HG03135 (cell line): ENCODE results near the gene TBC1D14.
"Not testable (repeated sequence)": the region's sequence is repeated elsewhere in the genome, so short reads cannot be mapped to it uniquely, and the experiment has no call there.

Experiments used
- ATAC-seq: cut with Tn5 transposase; IDR thresholded peaks from one replicate; pipeline ENCODE4 v1.9.1; 2021; ENCODE audit warnings: mild to moderate bottlenecking, moderate library complexity; ENCODE audit not compliant: unreplicated experiment

Gene TBC1D14

DNA sequence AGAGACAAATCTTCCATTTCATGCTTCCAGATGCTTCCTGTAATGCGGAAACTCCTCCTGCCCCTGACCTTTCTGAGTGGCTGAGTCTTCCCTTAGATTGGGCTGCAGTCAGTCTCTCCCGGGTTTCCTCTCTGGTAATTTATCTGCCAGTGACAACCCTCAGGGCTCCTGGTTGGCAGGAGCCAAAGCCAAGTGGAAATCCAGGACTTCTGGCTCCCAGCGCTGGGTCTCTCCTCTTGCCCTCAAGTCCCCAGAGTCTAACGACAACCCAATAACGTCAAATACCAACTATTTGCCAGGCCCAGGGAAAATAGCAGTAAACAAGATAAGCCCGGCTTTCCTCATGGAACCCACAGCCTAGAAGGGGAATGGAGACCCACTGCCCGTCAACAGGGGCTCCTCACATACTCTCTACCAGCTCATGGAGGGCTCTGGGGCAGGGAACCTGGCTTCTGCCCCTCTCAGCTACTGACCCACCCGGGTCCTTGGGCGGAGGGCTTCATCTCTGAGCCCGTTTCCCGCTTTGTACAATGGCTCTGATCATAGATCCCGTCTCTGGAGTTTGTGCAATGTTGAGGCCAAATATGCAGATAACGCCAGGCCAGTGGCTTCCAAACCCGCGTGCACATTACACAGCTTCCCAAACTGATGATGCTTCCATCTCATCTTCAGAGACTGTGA is 1.1 kb upstream of the TBC1D14 start:
- no peak for ATAC-seq

GRCh38 chr4:6909970-6910339 is 329 bp downstream of the TBC1D14 start:
- ATAC-seq: no peak

- no peak for ATAC-seq
These were observed 824 bp downstream of the TBC1D14 start for GRCh38 chr4:6910340-6910959.

DNA sequence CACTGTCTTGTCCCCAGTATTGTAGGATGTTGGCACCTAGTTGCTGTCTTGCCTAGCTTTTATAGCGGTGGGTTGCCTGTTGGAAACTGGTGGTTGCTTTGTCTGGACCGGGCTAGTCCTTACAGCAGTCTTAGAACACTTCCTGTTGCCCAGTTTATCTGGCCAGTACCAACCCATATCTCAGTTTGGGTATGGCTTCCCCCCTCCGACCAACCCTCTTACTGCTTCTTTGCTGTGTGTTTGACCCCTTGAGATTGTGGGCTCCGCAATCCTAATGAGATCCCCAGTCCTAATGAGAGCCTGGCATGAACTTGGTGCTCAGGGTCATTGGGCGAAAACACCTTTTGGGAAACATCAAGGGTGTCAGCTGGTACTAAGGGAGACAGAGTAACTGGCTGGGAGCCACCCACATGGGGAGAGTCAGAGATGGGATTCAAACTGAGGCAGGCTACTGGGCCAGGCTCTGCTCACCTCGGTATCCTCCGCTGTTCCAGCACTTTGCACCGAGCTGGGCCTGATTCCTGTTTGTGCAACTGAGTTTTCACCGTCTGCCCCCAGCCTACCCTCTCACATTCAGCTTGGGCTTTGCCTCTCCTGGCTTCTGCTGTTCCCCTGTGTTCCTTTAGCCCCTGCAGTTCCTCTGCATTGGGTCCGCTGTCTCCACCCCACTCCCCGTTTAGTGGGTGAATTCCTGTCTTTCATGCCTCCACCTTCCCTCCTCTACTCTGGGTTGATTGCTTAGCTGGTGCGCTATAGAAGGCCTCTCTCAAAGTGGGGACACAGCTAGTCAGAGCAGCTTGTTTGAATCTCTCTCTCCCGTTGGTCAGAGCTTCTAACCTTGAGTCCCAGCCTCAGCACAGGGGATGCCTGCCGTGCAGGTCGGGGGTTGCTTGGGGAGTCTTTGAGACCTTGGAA is 1.6 kb downstream of the TBC1D14 start:
- no peak for ATAC-seq

- not testable (repeated sequence) for ATAC-seq
These were observed 2.3 kb downstream of the TBC1D14 start for GRCh38 chr4:6911917-6912316.

- ATAC-seq: no peak
These were observed 2.8 kb downstream of the TBC1D14 start for GRCh38 chr4:6912441-6912840.

GRCh38 chr4:6913350-6913905 is 3.8 kb downstream of the TBC1D14 start:
- ATAC-seq: no peak

DNA sequence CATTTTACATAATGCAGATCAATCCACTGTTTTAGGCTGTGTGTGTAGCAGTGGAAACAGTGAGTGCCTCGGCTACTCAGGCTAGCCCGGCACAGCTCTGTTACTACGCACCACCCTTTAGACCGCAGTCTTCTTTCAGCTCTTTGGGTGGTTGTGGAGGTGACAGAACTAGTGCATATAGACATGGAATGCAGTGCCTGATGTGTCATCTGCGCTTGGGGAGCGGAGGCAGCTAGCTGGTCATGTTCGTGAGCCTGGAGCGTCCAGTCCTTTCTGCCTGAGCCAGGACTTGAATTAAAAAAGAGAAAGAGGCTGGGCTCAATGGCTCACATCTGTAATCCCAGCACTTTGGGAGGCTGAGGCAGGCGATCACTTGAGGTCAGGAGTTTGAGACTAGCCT is 4.8 kb downstream of the TBC1D14 start:
- no peak for ATAC-seq

- no peak for ATAC-seq
These were observed 5.7 kb downstream of the TBC1D14 start for GRCh38 chr4:6915041-6916005.

DNA sequence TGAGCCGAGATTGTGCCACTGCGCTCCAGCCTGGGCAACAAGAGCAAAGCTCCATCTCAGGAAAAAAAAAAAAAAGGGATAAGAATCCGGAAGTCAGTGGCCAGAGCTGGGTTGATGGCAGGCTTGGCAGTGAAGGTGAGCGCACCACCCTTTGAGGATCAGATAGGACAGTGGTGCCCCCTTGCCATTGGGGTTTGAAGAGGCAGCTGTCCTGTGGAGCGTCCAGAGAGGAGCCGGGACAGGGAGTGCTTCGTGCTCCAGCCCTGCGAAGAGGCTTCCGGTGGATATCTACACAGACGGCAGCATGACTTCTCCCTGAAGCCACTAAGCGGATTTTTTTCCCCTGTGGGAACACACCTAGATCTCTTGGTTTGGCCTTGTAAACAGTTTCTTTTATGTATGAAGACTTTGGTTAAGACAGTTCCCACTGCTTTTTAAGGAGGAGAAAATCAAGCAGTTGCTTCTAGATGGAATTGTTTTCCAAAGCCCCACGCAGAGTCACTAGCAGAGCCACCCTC is 6.5 kb downstream of the TBC1D14 start:
- ATAC-seq: no peak

- ATAC-seq: no peak
These were observed 7.2 kb downstream of the TBC1D14 start for GRCh38 chr4:6916587-6917460.

- ATAC-seq: peak; percentile 73
These were observed 8.0 kb downstream of the TBC1D14 start for GRCh38 chr4:6917461-6918271.

DNA sequence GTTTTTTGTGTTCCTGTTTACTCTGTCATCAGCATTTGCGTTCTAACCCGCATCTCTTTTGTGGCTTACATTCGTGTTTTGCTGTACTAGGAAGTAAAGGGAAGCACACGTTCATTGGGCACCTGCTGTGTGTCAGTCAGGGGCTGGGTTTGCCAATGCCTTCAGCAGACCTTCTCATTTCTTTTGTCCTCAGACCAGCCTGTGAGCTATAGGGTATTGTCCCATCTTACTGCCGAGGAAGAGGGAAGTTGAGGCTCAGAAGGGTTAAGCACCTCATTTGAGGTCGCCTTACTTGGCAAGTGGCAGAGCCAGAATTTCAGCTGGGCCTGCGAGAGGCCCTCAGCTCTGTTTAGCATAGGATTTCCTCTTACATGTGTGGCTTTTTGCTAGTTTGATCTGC is 8.7 kb downstream of the TBC1D14 start:
- ATAC-seq: no peak

DNA sequence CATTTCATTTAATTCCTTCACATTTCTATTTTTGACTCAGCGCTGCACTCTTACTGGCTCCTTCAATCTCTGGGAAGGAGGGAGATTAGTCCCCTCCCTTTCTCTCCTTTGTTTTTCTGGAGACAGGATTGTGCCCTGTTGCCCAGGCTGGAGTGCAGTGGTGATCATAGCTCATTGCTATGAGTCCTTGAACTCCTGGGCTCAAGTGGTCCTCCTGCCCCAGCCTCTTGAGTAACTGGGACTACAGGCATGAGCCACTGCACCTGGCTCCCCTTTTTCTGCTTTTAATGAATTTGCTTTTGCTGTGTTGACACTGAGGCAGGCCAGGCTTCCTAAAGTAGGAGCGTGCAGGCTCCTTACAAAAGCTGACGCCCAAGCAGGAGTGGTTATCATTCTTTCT is 10.5 kb downstream of the TBC1D14 start:
- ATAC-seq: no peak

DNA sequence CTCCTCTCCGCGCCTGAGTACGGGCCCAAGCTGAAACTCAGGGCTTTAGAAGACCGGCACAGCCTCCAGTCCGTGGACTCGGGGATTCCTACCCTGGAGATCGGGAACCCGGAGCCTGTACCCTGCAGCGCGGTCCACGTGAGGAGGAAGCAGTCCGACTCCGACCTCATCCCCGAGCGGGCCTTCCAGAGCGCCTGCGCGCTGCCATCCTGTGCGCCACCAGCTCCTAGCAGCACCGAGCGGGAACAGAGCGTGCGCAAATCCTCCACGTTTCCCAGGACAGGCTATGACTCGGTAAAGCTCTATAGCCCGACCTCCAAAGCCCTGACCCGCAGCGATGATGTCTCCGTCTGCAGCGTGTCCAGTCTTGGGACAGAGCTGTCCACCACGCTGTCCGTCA is 13.9 kb downstream of the TBC1D14 start:
- no peak for ATAC-seq

DNA sequence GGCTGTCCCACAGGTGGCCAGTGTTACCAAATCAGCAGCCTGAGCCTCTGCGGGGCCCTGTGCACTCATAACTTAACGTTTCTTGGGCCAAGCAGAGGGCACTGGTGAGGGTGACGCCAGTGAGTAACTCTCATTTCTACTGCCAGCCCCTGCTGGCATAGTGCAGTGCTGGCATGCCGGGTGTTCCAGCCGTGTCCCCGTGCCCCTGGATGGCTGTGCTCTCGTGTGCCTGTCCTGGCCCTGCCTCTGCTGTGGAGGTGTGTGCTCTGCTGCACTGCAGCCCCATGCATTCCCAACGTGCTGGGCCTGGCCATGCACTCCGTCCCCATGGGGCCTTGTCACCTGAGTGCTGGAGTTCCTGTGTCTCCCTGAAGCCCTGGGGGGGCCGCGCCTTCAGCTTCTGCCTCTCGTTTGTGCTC is 14.7 kb downstream of the TBC1D14 start:
- no peak for ATAC-seq

GRCh38 chr4:6925357-6925836 is 15.8 kb downstream of the TBC1D14 start:
- no peak for ATAC-seq

GRCh38 chr4:6926081-6926480 is 16.5 kb downstream of the TBC1D14 start:
- ATAC-seq: no peak
